Measurements from ENCODE around the gene PLXNA3.

PLXNA3 gene

DNA sequence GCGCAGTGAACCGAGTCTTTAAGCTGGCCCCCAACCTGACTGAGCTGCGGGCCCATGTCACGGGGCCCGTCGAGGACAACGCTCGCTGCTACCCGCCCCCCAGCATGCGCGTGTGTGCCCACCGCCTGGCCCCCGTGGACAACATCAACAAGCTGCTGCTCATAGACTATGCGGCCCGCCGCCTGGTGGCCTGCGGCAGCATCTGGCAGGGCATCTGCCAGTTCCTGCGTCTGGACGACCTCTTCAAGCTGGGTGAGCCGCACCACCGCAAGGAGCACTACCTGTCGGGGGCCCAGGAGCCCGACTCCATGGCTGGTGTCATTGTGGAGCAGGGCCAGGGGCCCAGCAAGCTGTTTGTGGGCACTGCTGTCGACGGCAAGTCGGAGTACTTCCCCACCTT lies 2.2 kb downstream of the PLXNA3 start:
- DNase-seq, result no peak

DNA sequence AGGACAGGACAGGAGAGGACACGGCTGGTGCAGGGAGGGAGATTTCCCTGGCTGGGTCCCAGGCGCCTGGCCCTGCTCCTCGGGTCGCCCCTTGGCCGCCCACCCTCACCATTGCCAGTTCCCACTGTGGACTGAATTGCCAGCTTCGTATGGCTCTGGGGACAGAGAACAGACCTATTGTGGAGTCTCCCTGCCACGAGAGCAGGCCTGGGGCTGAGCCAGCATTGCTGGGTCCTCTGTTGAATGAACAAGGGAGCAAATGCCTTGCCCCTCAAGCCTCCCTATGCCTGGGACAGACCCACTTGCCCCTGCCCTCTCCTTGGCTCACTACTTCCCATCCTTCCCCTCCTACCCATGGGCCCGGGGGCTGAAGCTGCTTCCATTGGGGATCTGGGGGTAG lies 4.3 kb downstream of the PLXNA3 start:
- DNase-seq, result no peak

DNA sequence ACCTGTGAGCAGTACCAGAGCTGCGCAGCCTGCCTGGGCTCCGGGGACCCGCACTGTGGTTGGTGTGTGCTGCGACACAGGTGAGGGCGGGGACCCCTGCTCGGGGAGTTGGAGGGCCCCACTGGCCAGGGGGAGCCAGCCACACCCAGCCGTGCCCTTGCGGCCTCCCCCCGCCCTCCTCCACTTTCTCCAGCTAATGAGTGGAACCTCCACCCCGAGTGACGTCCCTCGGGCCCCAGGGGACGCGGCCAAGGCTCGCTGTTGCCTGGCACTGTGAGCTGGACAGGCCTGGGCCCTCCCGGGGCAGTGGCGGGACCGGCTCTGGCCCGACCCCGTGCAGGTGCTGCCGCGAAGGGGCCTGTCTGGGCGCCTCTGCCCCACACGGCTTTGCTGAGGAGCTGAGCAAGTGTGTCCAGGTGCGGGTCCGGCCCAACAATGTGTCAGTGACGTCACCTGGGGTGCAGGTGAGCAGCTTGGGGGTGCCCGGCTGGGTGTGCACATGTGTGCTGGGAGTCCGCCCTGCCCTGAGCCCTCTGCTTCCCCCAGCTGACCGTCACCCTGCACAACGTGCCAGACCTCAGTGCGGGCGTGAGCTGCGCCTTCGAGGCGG lies 5.6 kb downstream of the PLXNA3 start:
- DNase-seq, result no peak

DNA sequence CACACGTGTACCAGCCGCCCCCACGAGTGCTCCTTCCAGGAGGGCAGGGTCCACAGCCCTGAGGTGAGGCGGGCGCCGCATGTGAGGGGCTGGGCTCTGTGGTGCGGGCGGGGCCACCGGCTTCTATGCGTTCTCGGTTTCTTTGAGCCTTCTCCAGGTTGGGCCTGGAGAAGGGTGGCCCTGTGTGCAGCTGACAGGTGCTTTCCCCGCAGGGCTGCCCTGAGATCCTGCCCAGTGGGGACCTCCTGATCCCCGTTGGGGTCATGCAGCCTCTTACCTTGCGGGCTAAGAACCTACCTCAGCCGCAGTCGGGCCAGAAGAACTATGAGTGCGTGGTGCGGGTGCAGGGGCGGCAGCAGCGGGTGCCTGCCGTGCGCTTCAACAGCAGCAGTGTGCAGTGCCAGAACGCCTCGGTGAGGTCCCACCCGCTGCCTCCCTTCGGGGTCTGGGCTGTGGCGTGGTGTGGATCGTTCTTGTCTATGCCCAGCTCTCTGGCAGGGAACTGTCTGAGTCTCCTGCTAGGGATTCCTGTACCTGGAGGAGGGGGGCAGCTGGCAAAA lies 6.8 kb downstream of the PLXNA3 start:
- DNase-seq, result no peak

DNA sequence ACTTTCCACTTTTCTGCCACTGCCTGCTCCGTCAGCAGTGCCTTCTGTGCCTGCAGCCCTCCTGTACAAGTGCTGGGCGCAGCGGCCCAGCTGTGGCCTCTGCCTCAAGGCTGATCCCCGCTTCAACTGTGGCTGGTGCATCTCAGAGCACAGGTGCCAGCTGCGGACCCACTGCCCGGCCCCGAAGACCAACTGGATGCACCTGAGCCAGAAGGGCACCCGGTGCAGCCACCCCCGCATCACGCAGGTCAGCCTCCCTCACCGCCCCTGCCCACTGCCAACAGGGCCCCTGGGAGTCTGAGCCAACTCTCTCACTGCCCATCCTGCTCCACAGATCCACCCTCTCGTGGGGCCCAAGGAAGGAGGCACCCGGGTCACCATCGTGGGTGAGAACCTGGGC lies 7.5 kb downstream of the PLXNA3 start:
- no peak for DNase-seq

DNA sequence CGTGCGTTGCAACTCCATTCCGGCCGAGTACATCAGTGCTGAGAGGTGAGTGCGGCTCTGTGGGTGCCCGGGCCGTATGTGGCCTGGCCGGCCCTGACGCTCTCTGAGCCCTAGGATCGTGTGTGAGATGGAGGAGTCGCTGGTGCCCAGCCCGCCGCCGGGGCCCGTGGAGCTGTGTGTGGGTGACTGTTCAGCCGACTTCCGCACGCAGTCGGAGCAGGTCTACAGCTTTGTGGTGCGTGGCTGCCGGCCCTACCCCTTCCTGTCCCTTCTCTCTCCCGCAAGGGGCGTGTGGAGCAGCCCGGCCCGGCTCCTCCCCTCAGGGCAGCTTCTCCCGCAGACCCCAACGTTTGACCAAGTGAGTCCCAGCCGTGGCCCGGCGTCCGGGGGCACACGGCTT lies 8.0 kb downstream of the PLXNA3 start:
- no peak for DNase-seq

DNA sequence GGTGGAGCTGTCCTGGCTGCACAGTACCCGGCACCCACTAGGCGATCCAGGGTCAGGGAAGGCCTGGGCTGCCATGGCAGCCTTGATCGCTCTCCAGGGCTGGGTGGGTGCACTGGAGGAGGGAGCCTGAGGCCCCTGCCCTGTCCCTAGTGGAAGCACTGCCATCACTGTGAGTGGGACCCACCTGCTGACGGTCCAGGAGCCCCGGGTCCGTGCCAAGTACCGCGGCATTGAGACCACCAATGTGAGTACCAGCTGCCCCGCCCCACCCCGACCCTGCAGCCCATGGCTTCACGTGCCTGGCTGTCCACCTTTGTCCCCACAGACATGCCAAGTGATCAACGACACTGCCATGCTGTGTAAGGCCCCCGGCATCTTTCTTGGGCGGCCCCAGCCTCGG lies 8.8 kb downstream of the PLXNA3 start:
- DNase-seq, result no peak

DNA sequence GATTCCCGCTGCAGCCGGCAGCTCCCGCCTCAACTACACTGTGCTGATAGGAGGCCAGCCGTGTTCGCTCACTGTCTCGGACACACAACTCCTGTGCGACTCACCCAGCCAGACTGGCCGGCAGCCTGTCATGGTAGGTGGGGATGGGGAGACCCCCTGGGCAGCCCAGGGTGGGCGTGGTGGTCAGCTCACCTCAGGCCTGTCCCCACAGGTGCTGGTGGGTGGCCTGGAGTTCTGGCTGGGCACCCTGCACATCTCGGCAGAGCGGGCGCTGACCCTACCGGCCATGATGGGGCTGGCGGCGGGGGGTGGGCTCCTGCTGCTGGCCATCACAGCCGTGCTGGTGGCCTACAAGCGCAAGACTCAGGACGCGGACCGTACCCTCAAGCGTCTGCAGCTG lies 9.5 kb downstream of the PLXNA3 start:
- no peak for DNase-seq

DNA sequence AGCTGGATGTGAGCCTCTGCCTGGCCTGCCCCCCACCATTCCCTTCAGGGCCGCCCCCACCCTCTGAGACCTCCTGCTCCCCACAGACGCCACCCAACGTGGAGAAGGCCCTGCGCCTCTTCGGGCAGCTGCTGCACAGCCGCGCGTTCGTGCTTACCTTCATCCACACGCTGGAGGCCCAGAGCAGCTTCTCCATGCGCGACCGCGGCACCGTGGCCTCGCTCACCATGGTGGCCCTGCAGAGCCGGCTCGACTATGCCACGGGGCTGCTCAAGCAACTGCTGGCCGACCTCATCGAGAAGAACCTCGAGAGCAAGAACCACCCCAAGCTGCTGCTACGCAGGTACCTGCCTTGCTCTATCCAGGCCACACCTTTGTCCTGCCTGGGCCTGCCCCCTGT lies 10.1 kb downstream of the PLXNA3 start:
- DNase-seq, result no peak

DNA sequence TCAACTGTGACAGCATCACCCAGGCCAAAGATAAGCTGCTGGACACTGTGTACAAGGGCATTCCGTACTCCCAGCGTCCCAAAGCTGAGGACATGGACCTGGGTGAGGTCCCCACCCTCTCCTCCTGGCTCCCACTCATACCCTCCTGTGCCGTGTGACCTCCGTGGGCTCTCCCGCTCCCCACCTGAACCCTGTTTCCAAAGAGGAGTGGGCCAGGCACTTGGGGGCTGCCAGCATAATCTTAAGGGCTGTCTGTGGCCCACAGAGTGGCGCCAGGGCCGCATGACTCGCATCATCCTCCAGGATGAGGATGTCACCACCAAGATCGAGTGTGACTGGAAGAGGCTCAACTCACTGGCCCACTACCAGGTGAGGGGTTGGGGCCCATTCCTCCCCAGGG lies 11.0 kb downstream of the PLXNA3 start:
- no peak for DNase-seq

DNA sequence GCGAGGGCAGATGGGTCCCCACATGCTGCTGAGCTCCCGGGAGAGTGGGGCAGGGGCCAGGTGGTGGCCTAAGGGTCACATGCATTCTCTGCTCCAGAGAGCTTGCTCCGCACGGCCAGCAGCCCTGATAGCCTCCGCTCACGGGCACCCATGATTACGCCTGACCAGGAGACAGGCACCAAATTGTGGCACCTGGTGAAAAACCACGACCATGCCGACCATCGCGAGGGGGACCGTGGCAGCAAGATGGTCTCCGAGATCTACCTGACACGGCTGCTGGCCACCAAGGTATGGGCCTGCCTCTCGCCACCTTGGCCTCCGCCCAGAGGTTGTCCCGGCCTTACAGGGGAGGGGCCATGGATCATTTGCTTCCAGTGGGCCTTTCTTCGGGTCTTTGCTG lies 11.8 kb downstream of the PLXNA3 start:
- no peak for DNase-seq

DNA sequence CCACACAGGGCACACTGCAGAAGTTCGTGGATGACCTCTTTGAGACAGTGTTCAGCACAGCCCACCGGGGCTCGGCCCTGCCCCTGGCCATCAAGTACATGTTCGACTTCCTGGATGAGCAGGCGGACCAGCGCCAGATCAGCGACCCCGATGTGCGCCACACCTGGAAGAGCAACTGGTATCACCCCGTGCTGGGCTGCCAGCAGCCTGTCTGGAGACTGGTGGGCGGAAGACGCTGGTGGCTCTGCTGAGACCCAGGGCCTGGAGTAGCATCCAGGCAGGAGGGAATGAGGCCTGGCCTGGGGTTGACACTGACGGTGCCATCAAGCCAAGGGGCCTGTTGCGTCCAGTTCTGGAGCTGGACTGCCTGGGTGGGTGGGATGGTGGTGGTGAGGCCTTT lies 12.4 kb downstream of the PLXNA3 start:
- DNase-seq, result no peak

DNA sequence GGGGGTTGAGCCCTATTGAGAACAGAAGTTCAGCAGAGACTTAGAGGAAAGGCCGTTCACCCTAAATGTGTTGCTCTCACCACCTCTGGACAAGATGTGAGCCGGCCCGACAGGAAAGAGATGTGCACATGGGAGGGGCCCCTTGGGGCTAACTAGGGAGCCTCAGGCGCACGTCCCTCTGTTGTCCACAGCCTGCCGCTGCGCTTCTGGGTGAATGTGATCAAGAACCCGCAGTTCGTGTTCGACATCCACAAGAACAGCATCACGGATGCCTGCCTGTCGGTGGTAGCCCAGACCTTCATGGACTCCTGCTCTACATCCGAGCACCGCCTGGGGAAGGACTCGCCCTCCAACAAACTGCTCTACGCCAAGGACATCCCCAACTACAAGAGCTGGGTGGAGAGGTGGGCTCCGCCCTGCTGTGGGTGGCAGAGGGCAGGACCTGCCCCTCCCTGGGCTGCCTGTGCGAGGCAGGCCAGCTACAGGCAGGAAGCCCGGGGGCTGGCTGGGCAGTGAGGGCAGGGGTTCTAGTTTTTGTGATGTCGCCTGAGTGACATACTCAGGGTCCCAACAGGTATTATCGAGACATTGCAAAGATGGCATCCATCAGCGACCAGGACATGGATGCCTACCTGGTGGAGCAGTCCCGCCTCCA lies 13.0 kb downstream of the PLXNA3 start:
- no peak for DNase-seq

DNA sequence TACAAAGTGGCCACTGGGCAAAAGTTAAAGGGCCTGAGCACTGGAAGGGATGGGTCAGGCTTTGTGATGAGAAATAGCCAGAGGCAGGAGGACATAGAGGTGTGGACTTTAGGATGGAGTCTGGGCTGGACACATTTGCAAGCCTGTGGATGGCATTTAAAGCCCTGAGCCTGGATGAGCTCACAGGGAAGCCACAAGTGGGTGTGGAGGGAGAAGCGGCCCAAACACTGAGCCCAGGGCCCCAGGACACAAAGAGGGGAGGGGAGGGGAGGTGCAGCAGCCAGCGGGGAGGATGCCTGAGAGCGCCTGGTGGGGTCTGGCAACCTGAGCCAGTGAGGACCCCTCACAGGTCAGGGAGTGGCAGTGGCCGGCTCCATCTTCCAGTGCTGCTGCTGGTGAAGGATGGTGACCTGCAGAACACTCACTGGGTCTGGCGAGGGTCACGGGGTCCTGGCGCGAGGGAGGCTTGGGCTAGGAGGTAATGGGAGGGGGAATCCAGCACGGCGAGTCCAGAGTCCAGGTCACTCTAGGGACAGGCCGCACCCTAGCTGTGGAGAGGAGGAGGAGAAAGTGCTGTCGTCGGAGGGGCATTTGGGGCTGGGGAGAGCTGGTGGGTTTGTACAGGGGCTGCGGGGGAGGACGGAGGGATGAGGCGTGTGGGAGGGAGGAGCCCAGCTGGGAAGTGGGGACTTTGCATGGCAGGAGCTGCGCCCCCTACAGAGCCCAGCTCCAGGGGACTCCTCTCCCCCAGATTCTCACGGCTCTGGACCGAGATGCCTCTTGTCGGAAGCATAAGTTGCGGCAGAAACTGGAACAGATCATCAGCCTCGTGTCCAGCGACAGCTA lies 14.0 kb downstream of the PLXNA3 start:
- no peak for DNase-seq

DNA sequence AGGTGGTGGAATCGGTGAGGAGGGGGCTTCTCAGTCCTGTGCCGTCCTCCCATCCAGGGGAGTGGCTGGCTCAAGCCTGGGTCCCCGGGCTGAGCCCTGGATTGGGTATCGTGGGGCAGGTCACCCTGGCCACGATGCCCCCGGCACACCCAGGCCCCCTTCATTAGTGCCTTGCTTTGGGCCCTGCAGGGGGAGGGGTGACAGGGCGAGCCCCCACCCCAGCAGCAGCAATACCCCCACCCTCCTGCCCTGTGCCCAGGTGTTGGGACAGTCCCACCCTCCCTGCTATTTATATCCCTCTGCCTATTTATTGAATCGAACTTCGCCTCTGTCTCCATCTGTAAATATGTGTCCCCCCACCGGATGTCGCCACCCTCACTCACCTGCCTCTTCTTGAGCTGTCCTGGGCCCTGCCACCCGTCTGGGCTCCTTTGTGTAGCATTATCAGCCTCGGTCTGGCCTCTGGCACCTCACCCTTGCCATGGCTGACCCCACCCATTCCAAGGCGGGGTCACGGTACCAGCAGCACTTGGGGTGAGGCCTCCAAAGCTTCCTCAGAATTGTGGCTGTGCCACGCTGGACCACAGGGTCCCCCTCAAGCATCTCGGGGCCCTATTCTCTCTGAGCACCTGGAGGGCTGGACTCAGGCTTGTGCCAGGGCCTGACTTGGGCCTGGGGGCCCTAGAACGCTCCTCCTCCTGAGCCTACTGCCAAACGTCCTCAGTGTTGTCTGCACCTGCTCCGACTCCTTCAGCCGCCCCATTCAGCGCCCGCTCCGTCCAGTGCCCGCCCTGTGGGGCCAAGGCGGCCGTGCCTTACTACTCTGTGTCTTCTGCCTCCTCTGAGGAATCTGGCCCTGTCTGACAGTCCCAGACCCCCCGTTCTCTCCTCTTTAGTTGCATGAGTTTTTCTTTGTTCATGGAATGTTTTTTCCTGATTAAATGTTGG lies 14.9 kb downstream of the PLXNA3 start:
- DNase-seq, result no peak

DNA sequence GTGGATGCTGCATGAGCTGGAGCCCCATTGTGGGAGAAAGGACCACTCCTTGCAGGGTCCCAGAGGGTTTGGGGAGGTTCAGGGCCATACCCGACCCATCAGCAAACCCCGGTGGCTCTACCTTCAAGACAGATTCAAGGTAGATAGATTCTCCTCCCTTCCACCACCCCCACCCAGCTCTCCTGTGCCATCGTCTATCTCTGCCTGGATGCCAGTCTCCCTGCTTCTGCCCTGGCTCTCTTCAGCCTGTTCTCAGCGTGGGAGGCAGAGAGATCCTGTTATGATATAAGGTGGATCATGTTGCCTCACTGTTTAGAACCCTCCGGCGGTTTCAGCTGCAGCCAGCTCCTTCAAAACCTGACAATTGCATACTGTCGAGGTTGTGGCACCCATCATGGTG lies 15.6 kb downstream of the PLXNA3 start:
- no peak for DNase-seq

DNA sequence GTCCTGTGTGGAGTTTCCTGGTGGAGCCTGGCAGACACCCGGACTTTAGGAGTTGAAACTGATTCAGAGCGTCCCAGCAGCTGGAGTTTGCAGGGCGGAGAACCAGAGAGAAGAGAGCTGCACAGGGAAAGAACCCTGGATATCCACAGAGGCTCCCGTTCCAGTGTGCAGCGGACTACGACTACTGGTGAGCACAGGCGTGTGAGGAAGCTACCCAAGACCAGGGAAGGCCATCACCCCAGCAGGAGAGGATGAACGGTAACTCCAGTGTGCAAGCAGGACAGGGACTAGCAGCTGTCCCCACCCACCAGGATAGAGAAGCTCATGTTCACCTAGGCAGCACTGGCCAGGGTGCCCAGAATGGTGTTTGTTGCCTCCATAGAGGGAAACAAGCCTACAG lies 18.7 kb downstream of the PLXNA3 start:
- DNase-seq, result no peak

DNA sequence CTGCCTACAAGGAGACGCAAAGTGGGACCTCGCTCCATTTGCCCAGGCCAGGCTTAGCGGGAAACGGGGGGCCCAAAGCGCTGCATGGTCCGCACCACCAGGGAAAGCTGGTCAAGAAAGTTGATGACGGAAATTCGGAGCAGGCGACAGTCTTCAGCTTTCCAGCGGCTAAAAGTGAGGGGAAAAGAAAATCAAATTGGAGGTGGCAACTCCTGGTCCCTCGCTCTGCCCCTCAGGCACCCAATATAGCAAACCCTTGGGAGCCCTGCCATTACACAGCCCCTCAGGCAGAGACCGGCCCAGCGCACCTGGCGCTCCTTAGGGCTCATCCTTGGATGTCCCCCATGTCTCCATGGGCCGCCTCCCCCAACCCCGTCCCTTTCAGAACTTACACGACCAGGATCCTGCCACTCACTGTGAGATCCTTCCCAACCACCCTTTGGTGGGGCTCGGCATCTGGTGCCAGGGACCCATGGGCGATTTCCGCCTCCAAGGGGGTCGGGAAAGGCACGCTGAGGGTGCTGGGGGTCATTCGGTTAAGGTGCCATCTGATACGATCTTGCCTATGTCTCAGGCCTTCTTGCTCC lies 19.9 kb downstream of the PLXNA3 start:
- no peak for DNase-seq

DNA sequence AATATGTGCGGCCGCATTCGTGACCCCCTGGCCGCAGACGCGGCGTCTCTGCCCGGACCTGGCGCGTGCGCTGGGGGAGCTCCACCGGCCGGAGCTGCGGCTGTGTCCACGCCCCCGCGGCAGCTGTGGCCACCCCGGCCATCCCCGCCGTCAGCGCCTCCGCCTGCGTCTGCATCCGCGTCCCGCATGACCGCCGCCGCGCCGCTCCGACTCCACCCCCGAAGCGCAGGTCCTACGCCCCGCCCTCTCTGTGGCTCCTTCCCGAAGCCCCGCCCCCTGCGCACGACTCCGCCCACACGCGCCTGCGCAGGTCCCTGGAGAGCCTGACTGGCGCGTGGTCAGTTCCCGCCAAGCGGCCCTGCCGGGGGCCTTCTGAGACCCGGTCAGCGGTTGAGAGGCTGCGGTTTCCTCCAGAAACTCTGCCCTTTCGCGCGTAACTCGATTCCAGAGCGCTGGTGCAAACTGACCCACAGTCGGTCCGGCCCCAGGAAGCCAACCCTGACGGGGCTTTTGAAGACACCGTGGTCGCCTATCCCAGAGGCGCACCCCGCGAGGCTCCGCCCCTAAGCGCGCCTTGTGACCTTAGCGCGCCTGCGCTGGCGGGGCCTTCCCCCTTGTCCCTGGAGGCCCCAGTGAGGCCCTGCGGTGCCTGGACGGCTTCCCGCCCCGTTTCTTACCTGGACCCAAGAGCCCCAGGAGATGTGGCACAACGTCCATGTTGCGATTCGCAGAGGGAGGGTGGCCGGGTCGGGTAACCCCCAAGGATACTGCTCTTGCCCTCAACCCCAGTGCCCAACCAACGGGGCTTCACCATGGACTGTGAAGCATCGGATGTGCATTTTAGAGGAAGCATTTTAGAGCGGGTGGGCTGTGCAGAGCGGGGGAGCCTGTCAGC lies 20.9 kb downstream of the PLXNA3 start, which contains the start of gene LAGE3:
TSS of gene LAGE3 (minus strand) at position 554 of the 895 bp plus-strand sequence. CDS start at position 188, 366 bp downstream.
- DNase-seq, result peak; percentile 82

DNA sequence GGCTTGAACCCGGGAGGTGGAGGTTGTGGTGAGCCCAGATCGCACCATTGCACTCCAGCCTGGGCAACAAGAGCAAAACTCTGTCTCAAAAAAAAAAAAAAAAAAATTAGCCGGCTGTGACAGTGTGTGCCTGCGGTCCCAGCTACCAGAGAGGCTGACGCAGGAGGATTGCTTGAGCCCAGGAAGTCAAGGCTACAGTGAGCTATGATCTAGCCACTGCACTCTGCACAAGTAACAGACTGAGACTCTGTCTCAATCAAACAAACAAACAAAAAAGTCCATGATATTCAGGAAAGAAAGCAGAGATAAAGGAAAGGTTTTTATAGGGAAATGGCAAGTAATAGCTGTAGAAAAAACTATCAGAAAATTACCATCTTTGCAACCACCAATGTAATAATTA lies 23.1 kb downstream of the PLXNA3 start:
- DNase-seq, result no peak

Data from HCEC 1CT (cell line).